ENCODE data around the gene ZDHHC8.

DNA sequence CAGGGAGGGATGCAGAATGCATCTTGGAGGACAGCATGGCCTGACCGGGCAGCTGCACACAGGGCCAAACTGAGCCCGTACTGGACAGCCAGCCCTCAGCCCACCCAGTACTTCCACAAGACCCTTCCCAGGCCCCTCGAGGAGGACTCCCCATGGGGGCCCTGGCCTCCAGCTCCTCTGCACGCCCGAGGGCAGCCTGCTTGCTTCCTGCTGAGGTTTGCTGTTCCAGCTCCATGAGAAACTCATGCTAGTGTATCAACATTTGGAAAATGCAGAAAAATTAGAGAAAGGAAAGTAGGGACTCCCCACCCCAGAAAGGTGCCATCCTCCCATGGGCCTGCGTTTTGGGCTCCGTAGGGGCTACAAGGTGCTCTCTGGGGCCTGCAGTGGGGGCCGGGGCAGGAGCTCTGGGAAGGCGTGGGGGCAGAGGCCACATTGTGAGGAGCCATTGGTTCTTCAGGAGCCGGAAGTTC is 40.6 kb downstream of the ZDHHC8 start:
- TF ChIP-seq, protein P1, sequence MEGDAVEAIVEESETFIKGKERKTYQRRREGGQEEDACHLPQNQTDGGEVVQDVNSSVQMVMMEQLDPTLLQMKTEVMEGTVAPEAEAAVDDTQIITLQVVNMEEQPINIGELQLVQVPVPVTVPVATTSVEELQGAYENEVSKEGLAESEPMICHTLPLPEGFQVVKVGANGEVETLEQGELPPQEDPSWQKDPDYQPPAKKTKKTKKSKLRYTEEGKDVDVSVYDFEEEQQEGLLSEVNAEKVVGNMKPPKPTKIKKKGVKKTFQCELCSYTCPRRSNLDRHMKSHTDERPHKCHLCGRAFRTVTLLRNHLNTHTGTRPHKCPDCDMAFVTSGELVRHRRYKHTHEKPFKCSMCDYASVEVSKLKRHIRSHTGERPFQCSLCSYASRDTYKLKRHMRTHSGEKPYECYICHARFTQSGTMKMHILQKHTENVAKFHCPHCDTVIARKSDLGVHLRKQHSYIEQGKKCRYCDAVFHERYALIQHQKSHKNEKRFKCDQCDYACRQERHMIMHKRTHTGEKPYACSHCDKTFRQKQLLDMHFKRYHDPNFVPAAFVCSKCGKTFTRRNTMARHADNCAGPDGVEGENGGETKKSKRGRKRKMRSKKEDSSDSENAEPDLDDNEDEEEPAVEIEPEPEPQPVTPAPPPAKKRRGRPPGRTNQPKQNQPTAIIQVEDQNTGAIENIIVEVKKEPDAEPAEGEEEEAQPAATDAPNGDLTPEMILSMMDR (optimal IDR thresholded peaks at IDR 0.05 in 1 of 3, IDR thresholded peaks at IDR 0.05 in 1 of 3, conservative IDR thresholded peaks at IDR 0.05 in 1 of 3; ENCODE audit: extremely low read depth in 1 of 3, insufficient read depth in 2 of 3, low read length in 3 of 3) = no peak
- TF ChIP-seq EZH2 (IDR thresholded peaks at IDR 0.05; ENCODE audit: low read length) = no peak
